Measurements from ENCODE around the gene TPST2.

TPST2 gene

GRCh38 chr22:26527574-26528465 is 62.1 kb downstream of the TPST2 start:
- DNase-seq = no peak

DNA sequence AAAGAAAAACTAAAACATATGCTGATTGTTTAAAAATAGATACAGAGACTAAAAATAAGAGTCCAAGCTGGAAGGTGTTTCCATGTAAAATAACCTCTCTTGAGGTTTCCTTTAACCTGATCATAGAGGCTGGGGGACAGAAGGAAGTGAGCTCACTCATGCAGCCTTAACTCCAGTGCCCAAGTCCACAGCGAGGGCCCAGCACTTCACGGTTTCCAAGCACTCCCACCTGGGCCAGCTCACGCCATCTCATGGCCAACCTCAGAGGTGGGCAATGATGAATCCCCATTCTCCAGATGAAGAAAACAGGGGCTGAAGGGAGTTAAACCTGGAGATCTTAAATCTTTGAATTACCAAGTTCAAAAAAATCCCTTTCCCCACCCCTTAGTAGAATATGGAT is 62.8 kb downstream of the TPST2 start:
- DNase-seq = no peak

GRCh38 chr22:26525946-26526564 is 63.9 kb downstream of the TPST2 start:
- DNase-seq = no peak

DNA sequence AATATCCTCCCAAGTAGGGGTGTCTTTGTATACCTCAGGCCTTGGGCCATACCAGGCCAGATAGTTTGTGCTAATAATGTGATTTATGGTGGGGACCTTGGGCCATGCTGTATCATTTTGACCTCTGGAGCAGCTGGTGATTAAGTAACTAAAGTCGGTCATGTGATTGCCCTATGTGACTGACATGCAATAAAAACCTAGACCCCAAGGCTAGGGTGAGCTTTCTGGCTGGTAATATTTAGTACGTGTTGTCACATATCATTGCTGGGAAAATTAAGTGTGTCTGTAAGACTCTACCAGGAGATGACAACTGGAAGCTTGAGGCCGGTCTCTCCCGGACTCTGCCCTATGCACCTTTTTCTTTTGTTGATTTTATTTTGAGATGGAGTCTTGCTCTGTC is 65.1 kb downstream of the TPST2 start:
- DNase-seq = no peak

DNA sequence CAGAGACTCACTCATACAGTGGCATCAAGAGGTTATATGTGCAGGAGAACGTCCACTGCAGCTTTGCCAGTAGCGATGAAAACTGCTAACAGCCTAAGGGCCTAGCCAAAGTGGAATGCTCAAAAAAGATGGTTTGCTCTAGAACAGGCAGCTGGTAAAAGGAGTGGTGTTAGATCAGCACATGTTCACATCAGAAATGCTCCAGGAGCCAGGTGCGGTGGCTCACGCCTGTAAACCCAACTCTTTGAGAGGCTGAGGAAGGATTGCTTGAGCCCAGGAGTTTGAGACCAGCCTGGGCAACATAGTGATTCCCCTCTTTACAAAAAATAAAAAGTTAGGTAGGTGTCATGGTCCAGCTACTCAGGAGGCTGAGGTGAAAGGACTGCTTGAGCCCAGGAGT is 67.3 kb downstream of the TPST2 start:
- DNase-seq = no peak

GRCh38 chr22:26522012-26522411 is 67.9 kb downstream of the TPST2 start:
- no peak for DNase-seq

GRCh38 chr22:26517429-26517828 is 72.5 kb downstream of the TPST2 start:
- DNase-seq = no peak

DNA sequence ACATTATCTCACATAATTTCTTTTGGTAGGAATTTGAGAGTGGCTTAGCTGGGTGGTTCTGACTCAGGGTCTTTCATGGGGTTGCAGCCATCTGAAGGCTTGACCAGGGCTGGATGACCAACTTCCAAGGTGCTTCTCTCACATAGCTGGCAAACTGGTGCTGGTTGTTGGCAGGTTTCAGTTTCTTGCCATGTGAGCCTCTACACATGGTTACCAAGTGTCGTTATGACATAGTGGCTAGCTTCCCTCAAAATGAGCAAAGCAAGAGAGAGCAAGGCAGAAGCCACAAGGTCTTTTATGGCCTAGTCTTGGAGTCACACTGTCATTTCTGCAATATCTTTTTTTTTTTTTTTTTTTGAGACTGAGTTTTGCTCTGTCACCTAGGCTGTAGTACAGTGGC is 73.4 kb downstream of the TPST2 start:
- no peak for DNase-seq

DNA sequence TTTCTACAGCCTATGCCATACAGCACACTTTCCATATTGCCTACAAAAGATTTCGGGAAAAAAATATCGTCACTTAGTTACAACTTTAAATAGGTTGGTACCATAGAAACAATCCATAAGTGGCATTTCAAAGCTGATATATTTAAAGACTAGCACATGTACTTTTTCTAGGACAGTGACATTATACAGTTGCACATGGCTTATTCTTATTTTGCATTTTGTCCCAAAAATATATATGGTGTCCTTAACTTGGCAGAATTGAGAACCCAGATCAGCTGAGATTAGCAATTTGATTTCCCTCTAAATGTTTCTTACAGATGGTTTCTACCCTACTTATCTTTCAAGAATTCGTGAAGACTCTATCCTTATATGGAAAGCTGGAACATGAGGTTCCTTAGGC is 74.0 kb downstream of the TPST2 start:
- no peak for DNase-seq

DNA sequence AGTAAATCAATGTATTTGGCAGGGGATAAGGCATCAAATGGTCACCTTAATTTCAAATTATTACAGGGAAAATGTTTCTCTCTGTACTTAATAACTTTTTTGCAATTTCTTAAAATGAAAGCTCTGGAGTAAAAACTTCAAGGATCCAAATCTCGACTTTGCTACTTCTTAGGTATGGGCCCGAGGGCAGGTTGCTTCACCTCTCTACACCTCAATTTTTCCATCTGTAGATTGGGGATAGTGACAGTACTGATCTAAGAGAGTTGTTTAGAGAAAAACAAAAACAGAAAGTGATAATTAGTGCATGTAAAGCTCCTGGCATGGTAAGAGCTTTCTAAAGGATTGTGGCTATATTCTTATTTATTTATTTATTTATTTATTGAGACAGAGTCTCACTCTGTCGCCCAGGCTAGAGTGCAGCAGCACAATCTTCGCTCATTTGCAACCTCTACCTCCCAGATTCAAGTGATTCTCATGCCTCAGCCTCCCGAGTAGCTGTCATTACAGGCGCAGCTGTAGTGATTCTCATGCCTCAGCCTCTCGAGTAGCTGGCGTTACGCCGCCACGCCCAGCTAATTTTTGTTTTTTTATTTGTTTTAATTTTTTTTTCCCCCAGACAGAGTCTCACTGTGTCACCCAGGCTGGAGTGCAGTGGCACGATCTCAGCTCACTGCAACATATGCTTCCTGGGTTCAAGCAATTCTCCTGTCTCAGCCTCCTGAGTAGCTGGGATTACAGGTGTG is 75.3 kb downstream of the TPST2 start:
- no peak for DNase-seq

- DNase-seq = no peak
Observed at GRCh38 chr22:26513838-26514237, 76.1 kb downstream of the TPST2 start.

- DNase-seq = peak; percentile 65
Observed at GRCh38 chr22:26512149-26512793, 77.7 kb downstream of the TPST2 start, which contains the start of gene TFIP11. TFIP11 (minus strand) TSS chr22:26512473; CDS start chr22:26510272, 2,201 bp downstream.

- DNase-seq = no peak
Observed at GRCh38 chr22:26508148-26508547, 81.8 kb downstream of the TPST2 start.

DNA sequence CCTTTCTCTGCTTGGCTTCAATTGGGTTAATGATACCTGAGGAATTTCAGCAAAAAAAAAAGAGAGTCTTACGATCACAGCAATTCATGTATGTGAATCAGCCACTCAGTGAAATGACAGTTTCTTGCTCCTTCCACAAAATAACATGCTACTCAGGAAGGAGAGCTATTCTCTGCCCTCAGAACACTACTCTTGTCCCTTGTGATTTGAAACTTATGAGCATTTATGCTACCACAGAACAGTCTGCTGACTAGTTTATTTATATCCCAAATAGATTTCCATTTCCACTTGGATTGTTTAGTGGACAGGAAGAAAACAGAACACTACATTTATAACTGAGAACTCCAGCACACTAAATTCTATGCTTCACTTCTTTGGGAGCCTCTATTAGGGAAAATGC is 86.2 kb downstream of the TPST2 start:
- DNase-seq = no peak

DNA sequence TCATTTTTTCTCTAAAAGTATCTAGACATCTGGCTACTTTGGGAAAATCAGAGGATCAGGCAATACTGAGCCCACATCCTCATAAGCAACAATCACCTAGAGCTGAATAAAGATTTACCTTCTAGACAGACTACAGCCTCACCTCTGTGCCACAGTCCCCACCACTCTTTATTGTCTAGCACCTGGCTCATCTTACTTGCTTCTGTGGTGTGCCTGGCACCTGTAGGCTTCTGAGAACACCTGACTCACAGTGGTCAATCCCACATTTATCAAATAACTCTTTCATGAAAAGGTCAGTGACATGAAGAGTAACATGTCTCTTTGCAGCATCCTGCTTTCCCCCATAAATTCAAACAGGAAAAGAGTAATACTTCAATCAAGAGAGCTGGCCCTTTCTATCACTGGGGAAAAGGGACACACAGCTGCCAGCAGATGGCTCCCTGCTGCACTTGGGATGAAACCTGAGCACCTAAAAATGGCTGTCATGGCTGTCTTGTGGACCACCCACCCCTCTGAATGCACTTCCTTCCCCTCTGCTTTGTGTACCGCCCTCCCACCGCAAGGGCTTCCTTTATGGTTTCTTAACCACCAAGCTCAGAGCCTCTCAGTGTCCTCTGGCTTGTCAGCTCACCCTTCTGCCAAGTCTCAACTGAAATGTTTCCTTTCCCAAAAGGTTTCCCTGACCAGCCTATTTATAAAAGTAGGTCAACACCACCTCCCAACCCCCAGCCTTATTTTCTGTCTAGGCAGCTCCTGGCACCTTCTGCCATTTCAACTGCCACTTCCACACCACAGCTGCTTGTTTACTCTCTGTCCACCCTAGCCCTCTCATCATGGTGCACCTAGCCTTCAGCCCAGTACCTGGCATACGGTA is 87.0 kb downstream of the TPST2 start:
- DNase-seq = no peak

GRCh38 chr22:26501996-26502395 is 87.9 kb downstream of the TPST2 start:
- no peak for DNase-seq

GRCh38 chr22:26499188-26499703 is 90.7 kb downstream of the TPST2 start:
- no peak for DNase-seq

DNA sequence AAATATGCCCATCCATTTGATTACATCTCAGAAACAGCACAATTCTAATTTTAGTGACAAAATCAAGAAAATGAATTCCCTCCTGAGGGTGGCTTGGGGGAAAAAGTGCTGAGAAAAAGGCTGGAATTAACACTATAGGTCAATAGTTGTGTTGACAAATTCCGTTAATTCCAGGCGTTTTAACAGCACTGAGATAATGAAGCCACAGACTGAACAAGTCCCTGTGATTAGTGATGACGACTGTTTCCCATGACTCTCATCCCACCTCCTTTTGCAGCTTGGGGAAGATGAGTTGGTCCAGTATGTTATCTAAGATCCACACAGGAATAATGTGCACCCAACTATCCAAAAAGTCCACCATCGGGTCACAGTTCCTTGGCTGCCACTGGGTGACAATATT is 93.5 kb downstream of the TPST2 start:
- DNase-seq = no peak

DNA sequence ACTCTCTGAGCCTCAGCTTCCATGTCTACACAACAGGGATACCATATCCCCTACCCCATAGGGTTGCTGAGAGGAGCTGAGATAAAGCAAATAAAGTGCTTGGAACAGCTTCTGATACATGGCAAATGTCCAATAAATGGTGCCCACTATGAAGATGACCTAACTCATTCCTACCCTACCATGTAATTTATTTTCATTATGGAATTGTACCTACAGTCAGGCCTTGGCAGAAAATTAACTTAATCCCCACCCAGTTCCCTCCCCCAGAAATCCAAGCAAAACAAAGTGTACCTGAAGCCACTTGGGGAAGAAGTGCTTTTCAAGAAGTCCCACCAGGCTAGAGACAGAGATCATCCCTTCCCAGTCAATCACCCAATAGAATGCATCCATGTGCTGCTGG is 95.4 kb downstream of the TPST2 start:
- no peak for DNase-seq

DNA sequence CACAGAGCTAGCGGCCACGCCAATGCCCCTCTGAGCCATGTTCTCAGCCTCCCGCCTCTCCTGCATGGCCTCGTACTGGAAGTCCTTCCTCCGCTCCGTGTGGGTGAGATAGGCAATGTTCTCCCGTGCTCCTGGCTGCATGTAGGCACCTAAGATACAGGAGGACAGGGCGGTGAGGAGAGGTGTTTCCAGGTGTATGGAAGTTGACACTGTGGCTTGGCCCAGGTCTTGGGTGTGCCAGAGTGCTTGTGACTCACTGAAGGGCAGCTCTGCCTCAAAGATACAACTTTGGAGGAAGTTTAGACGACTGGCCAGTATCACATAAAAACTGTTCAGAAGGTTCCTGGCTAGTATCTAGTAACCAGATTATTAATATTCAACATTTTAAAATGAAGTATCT is 97.7 kb downstream of the TPST2 start:
- no peak for DNase-seq

- DNase-seq = no peak
Observed at GRCh38 chr22:26489447-26490036, 100.4 kb downstream of the TPST2 start.

DNA sequence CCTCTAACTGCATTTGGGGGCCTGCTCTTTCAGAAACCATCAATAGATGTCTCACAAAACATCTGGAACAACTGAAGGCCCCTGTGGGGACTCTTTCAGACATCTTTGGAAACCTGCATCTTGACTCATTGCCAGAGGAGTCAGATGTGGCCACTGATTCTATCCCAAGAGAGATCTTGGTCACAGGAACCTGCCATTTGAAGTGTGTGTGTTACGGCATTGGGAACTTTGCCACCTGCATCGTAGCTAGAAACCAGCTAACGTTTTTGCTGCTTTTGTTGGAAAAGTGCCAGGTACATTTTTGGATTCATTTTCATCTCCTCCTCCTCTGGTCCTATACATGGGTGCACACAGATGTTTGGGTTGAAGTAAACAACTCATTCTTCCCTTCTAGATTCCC is 101.9 kb downstream of the TPST2 start:
- no peak for DNase-seq

Measured in NCI-H510A (cell line).